Dendritic cell treated with granulocyte-macrophage colony-stimulating factor and Interleukin-4, amounts not matched to agents 40 ng/mL and 50 ng/mL, for 4 days (primary cell): Measurements from ENCODE around the gene ADPRM.
"Not testable (repeated sequence)": the region's sequence is repeated elsewhere in the genome, so short reads cannot be mapped to it uniquely, and the experiment has no call there.

Source experiments
- H3K27ac Mint-ChIP-seq: one replicate; pipeline ENCODE4 v1.8.0; 2022; ENCODE audit warnings: mild to moderate bottlenecking, mixed read lengths
- H3K27me3 Mint-ChIP-seq: one replicate; pipeline ENCODE4 v1.8.0; 2022; ENCODE audit warnings: mild to moderate bottlenecking, mixed read lengths
- H3K36me3 Mint-ChIP-seq: one replicate; pipeline ENCODE4 v1.8.0; 2022; ENCODE audit warnings: low read depth, mixed read lengths
- H3K4me1 Mint-ChIP-seq: one replicate; pipeline ENCODE4 v1.8.0; 2022; ENCODE audit warnings: low read depth, mixed read lengths
- H3K4me3 Mint-ChIP-seq: one replicate; pipeline ENCODE4 v1.8.0; 2022; ENCODE audit warnings: mild to moderate bottlenecking, moderate library complexity, mixed read lengths
- H3K9me3 Mint-ChIP-seq: one replicate; pipeline ENCODE4 v1.8.0; 2022; ENCODE audit warnings: mixed read lengths
- intact Hi-C: fragments of 100-400 bp; cut with micrococcal nuclease; formaldehyde crosslinking; loops from one replicate; pipeline ENCODE4 v1.15.0; 2022

Gene ADPRM

GRCh38 chr17:10724546-10725195 is 27.3 kb downstream of the ADPRM start:
- intact Hi-C loops, result no loop called here
- Mint-ChIP-seq H3K36me3 (no peaks in the 10 kb centered on the region), H3K27me3 (peaks cover 2% of the 10 kb centered on the region)

GRCh38 chr17:10725262-10725661 is 27.9 kb downstream of the ADPRM start:
- Mint-ChIP-seq H3K4me1 (peaks cover 5% of the 10 kb centered on the region), H3K9me3 (no peaks in the 10 kb centered on the region), H3K27ac (no peak overlapping the region), H3K36me3 (peaks cover 6% of the 10 kb centered on the region), H3K4me3 (no peak overlapping the region), H3K27me3 (peaks cover 5% of the 10 kb centered on the region)
- intact Hi-C loops, result no loop called here

More at GRCh38 chr17:10724546-10725195, 27.3 kb downstream of the ADPRM start:
- Mint-ChIP-seq H3K4me1 (no peaks in the 10 kb centered on the region), H3K27ac (no peak overlapping the region), H3K4me3 (no peak overlapping the region), H3K9me3 (no peaks in the 10 kb centered on the region)

- H3K4me1 Mint-ChIP-seq, result peaks cover 14% of the 10 kb centered on the region
- H3K4me3 Mint-ChIP-seq, result no peak overlapping the region
- peaks cover 5% of the 10 kb centered on the region for H3K27me3 Mint-ChIP-seq
- no peaks in the 10 kb centered on the region for H3K9me3 Mint-ChIP-seq
- peaks cover 6% of the 10 kb centered on the region for H3K36me3 Mint-ChIP-seq
- intact Hi-C loops, result no loop called here
- H3K27ac Mint-ChIP-seq, result no peak overlapping the region
Measured at GRCh38 chr17:10726196-10726595, 28.8 kb downstream of the ADPRM start.

- intact Hi-C loops, result no loop called here
- Mint-ChIP-seq H3K36me3 (peaks cover 6% of the 10 kb centered on the region), H3K27ac (no peak overlapping the region)
Measured at GRCh38 chr17:10727192-10727591, 29.8 kb downstream of the ADPRM start.

GRCh38 chr17:10728331-10728892 is 31.0 kb downstream of the ADPRM start:
- Mint-ChIP-seq H3K27ac (no peak overlapping the region), H3K4me3 (no peak overlapping the region), H3K9me3 (no peaks in the 10 kb centered on the region), H3K27me3 (peaks cover 8% of the 10 kb centered on the region), H3K4me1 (peaks cover 16% of the 10 kb centered on the region), H3K36me3 (peaks cover 6% of the 10 kb centered on the region)
- intact Hi-C loops, result loop anchor here (2.0 kb wide), 1 partner anchor 30 kb away; no protein-coding TSS in a partner anchor

More at GRCh38 chr17:10727192-10727591, 29.8 kb downstream of the ADPRM start:
- Mint-ChIP-seq H3K4me1 (peaks cover 16% of the 10 kb centered on the region), H3K4me3 (no peak overlapping the region), H3K9me3 (no peaks in the 10 kb centered on the region), H3K27me3 (peaks cover 5% of the 10 kb centered on the region)

- intact Hi-C loops, result loop anchor here (2.0 kb wide), 1 partner anchor 31 kb away; no protein-coding TSS in a partner anchor
- Mint-ChIP-seq H3K27me3 (peaks cover 8% of the 10 kb centered on the region), H3K27ac (peak within 1 kb of the TSS; percentile 85), H3K36me3 (peaks cover 6% of the 10 kb centered on the region), H3K4me1 (peaks cover 16% of the 10 kb centered on the region), H3K4me3 (peak within 1 kb of the TSS; percentile 96), H3K9me3 (no peaks in the 10 kb centered on the region)
Measured at GRCh38 chr17:10729334-10730193, 32.2 kb downstream of the ADPRM start, which contains the start of gene TMEM220. TSS of gene TMEM220 (minus strand) at chr17:10730023. CDS start at chr17:10729851, 172 bp downstream.

GRCh38 chr17:10730247-10730646 is 32.9 kb downstream of the ADPRM start:
- intact Hi-C loops, H3K27me3 Mint-ChIP-seq, H3K9me3 Mint-ChIP-seq, H3K36me3 Mint-ChIP-seq: not testable (repeated sequence)
- Mint-ChIP-seq H3K4me3 (peak overlapping the region; percentile 96), H3K4me1 (peaks cover 16% of the 10 kb centered on the region), H3K27ac (peak overlapping the region; percentile 85)

- Mint-ChIP-seq H3K36me3 (peaks cover 6% of the 10 kb centered on the region), H3K27me3 (peaks cover 8% of the 10 kb centered on the region), H3K4me3 (no peak overlapping the region), H3K27ac (no peak overlapping the region), H3K9me3 (no peaks in the 10 kb centered on the region), H3K4me1 (peaks cover 16% of the 10 kb centered on the region)
- intact Hi-C loops, result no loop called here
Measured at GRCh38 chr17:10731408-10731879, 34.0 kb downstream of the ADPRM start.

- H3K4me3 Mint-ChIP-seq, intact Hi-C loops, H3K27ac Mint-ChIP-seq, H3K27me3 Mint-ChIP-seq, H3K9me3 Mint-ChIP-seq, H3K36me3 Mint-ChIP-seq: not testable (repeated sequence)
- H3K4me1 Mint-ChIP-seq, result peaks cover 19% of the 10 kb centered on the region
Measured at GRCh38 chr17:10732121-10732520, 34.7 kb downstream of the ADPRM start.

GRCh38 chr17:10733666-10734065 is 36.3 kb downstream of the ADPRM start:
- Mint-ChIP-seq H3K36me3 (peaks cover 6% of the 10 kb centered on the region), H3K4me1 (peaks cover 22% of the 10 kb centered on the region), H3K27me3 (peaks cover 8% of the 10 kb centered on the region), H3K27ac (no peak overlapping the region), H3K4me3 (no peak overlapping the region), H3K9me3 (no peaks in the 10 kb centered on the region)
- intact Hi-C loops, result no loop called here

GRCh38 chr17:10735251-10735650 is 37.9 kb downstream of the ADPRM start:
- Mint-ChIP-seq H3K27ac (no peak overlapping the region), H3K27me3 (peaks cover 3% of the 10 kb centered on the region), H3K4me3 (no peak overlapping the region), H3K9me3 (no peaks in the 10 kb centered on the region), H3K36me3 (peaks cover under 1% of the 10 kb centered on the region), H3K4me1 (peaks cover 17% of the 10 kb centered on the region)
- intact Hi-C loops, result no loop called here

GRCh38 chr17:10735821-10736220 is 38.4 kb downstream of the ADPRM start:
- H3K4me1 Mint-ChIP-seq, result peaks cover 12% of the 10 kb centered on the region
- H3K4me3 Mint-ChIP-seq, result no peak overlapping the region
- H3K36me3 Mint-ChIP-seq, result no peaks in the 10 kb centered on the region
- H3K27me3 Mint-ChIP-seq, result peaks cover 3% of the 10 kb centered on the region
- no peaks in the 10 kb centered on the region for H3K9me3 Mint-ChIP-seq
- intact Hi-C loops, result loop anchor here (2.0 kb wide), 1 partner anchor 109 kb away; no protein-coding TSS in a partner anchor
- no peak overlapping the region for H3K27ac Mint-ChIP-seq

GRCh38 chr17:10737168-10737622 is 39.8 kb downstream of the ADPRM start:
- H3K36me3 Mint-ChIP-seq, result no peaks in the 10 kb centered on the region
- H3K4me1 Mint-ChIP-seq, result peaks cover 6% of the 10 kb centered on the region
- no peak overlapping the region for H3K4me3 Mint-ChIP-seq
- H3K27me3 Mint-ChIP-seq, result peaks cover 3% of the 10 kb centered on the region
- intact Hi-C loops, result loop anchor here (2.0 kb wide), 1 partner anchor 108 kb away; no protein-coding TSS in a partner anchor
- H3K9me3 Mint-ChIP-seq, result no peaks in the 10 kb centered on the region
- H3K27ac Mint-ChIP-seq, result no peak overlapping the region
